IgD-negative memory B cell (primary cell): ENCODE measurements around the gene RGS17. TPM values are rescaled to one million over a fixed set of nuclear protein-coding genes. Genes with fewer than 3 reads are reported as not detected.
A peak's percentile ranks its signal among the peaks of the same experiment; 100 is the strongest.

Experiments used
- H3K27ac Mint-ChIP-seq, 3 donors: one replicate each; pipeline ENCODE4 v1.8.0; 2020 to 2022; ENCODE audit warnings: mild to moderate bottlenecking in 3 of 3, mixed read lengths in 3 of 3, moderate library complexity in 1 of 3
- H3K27me3 Mint-ChIP-seq: one replicate; pipeline ENCODE4 v1.8.0; 2021; ENCODE audit warnings: mixed read lengths
- H3K36me3 Mint-ChIP-seq: one replicate; pipeline ENCODE4 v1.8.0; 2020; ENCODE audit warnings: mild to moderate bottlenecking, mixed read lengths
- H3K4me1 Mint-ChIP-seq, 3 donors: one replicate each; pipeline ENCODE4 v1.8.0; 2020 to 2022; ENCODE audit warnings: mixed read lengths in 3 of 3, mild to moderate bottlenecking in 1 of 3
- H3K4me3 Mint-ChIP-seq, 4 donors: one replicate each; pipeline ENCODE4 v1.8.0; 2020 to 2022; ENCODE audit warnings: mild to moderate bottlenecking in 4 of 4, mixed read lengths in 4 of 4, moderate library complexity in 3 of 4
- H3K9me3 Mint-ChIP-seq, 3 donors: one replicate each; pipeline ENCODE4 v1.8.0; 2020 to 2021; ENCODE audit warnings: mixed read lengths in 3 of 3, mild to moderate bottlenecking in 1 of 3
- polyA plus RNA-seq: library from polyadenylated mRNA; unstranded; fragments of 300-500 nt; fragmentation: Illumina TruSeq; gene quantifications from one replicate; pipeline ENCODE4 v1.2.3, GENCODE V29; 2021

RGS17 gene
- polyA plus RNA-seq, 1 donor from 2014 or later = 0.05 TPM

DNA sequence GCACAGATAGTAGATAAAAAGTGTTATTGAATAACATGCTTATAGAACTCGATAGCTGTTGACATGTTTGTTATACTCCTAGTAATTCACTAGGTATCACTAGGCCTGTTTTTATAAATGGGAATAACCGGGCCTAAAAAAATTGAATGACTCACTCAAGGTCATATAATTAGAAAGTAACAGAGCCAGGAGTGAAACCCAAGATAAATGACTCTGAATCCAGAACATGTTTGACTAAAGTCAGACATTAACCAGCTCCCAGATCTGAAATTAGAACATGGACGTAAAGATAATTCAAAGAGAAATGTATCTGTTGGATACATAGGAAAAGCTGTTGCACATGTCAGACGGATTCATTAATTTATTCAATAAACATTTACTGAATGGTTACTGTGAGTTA lies 26.9 kb downstream of the RGS17 start:
- peaks cover 0 to 5% (median 0%) of the 10 kb centered on the region in 3 donors for H3K9me3 Mint-ChIP-seq
- no peak overlapping the region for H3K4me3 Mint-ChIP-seq
- H3K27ac Mint-ChIP-seq = no peak overlapping the region
- peaks cover 2% of the 10 kb centered on the region for H3K27me3 Mint-ChIP-seq
- H3K4me1 Mint-ChIP-seq = peaks cover 0 to 5% (median 1%) of the 10 kb centered on the region in 3 donors
- H3K36me3 Mint-ChIP-seq = no peaks in the 10 kb centered on the region

- Mint-ChIP-seq H3K36me3 (no peaks in the 10 kb centered on the region), H3K4me3 (no peak overlapping the region), H3K27ac (no peak overlapping the region), H3K4me1 (peaks cover 0 to 7% (median 1%) of the 10 kb centered on the region in 3 donors), H3K27me3 (peaks cover 4% of the 10 kb centered on the region), H3K9me3 (peaks cover 0 to 5% (median 0%) of the 10 kb centered on the region in 3 donors)
These were observed 27.8 kb downstream of the RGS17 start for GRCh38 chr6:153103319-153103655.

DNA sequence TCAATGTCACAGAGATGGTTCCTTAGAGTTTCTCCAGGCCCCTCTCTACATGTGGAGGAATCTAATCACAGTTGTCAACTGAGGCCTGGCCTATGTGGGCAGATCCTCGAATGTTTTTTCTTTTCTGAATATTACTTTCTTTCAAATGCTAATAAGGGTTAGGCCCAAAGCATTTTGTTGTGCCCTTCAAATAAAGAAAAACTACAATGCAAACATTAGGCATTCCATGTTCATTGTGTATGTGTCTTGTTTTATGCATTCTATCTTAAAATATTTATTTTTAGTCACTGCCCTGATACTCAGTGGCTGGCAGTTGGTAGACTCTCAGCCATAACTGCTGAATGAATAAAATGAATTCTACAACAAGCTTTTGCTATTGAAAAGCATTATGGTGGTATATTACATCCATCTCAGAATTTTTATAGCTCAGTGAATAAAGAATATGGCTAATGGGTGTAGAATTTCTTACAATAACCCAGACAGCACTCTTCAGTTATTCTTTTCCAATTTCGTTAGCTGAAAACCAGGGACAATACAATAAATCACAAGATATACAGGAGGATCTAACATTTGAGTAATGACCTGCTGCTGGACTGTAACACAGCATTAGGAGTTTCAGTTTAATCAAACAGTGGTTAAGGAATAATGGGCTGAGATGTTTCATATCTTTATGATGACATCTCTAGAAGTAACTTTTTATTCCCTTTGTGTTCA lies 28.3 kb downstream of the RGS17 start:
- Mint-ChIP-seq H3K27me3 (peaks cover 4% of the 10 kb centered on the region), H3K27ac (no peak overlapping the region), H3K4me1 (peaks cover 0 to 7% (median 1%) of the 10 kb centered on the region in 3 donors), H3K36me3 (no peaks in the 10 kb centered on the region), H3K9me3 (peaks cover 0 to 7% (median 0%) of the 10 kb centered on the region in 3 donors), H3K4me3 (no peak overlapping the region)

DNA sequence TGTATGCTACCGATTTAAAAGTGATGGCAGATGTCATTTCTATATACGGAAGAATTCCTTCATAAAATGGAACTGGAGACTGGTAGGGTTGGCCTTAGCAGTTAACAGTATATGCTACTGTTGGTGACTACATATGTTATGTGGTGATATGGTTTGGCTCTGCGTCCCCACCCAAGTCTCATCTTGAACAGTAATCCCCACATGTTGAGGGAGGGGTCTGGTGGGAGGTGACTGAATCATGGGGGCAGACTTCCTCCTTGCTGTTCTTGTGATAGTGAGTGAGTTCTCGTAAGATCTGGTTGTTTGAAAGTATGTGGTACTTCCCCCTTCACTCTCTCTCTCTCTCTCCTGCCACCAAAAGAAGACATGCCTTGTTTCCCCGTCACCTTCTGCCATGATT lies 29.6 kb downstream of the RGS17 start:
- Mint-ChIP-seq H3K9me3 (peaks cover 0 to 7% (median 0%) of the 10 kb centered on the region in 3 donors), H3K27me3 (peaks cover 4% of the 10 kb centered on the region), H3K4me3 (no peak overlapping the region), H3K4me1 (peaks cover 0 to 7% (median 1%) of the 10 kb centered on the region in 3 donors), H3K36me3 (no peaks in the 10 kb centered on the region), H3K27ac (no peak overlapping the region)

DNA sequence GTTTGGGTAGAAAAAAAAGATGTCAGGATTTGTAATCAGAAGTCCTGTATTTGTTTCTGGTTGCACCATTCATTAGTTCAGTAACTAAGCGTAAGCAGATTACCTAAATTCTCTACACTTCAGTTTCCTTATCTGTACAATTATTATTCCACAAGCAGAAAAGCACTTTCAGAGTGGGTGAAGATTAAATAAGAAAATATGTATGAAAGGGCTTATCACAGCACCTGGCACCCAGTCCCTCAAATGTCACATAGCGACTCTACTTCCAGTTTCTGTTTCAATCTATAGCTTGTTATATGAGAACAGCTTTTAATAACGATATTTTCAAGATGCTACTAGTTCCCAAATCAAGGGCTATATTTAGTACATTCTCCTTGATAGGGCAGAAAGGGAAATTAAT lies 31.4 kb downstream of the RGS17 start:
- Mint-ChIP-seq H3K9me3 (peaks cover 0 to 3% (median 0%) of the 10 kb centered on the region in 3 donors), H3K4me1 (peaks cover 0 to 7% (median 0%) of the 10 kb centered on the region in 3 donors), H3K4me3 (peak overlapping the region in 1 of 4 donors; percentile 67), H3K27ac (no peak overlapping the region), H3K36me3 (no peaks in the 10 kb centered on the region), H3K27me3 (peaks cover 4% of the 10 kb centered on the region)

DNA sequence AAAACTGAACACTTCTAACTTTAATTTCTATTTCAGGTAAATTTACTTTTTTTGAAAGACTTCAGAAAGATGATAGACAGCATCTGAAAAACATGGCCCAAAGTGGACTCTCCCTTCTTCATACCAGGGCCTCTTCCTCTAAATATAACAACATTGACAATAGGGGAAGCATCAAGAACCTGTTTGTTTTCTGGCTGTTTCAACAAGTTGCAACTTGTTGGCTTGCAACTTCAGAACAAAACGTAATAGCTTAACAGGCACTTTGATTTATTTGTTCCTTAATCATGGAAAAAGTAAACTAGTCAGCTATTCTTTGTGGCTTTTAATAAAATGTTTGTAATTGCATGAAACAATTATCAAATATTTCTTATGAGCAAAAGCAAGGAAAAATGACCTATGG lies 34.3 kb downstream of the RGS17 start:
- Mint-ChIP-seq H3K9me3 (peaks cover 0 to 3% (median 0%) of the 10 kb centered on the region in 3 donors), H3K4me3 (no peak overlapping the region), H3K36me3 (no peaks in the 10 kb centered on the region), H3K27ac (no peak overlapping the region), H3K27me3 (peaks cover 4% of the 10 kb centered on the region), H3K4me1 (peaks cover 0 to 7% (median 3%) of the 10 kb centered on the region in 3 donors)

- Mint-ChIP-seq H3K9me3 (peaks cover 0 to 2% (median 0%) of the 10 kb centered on the region in 3 donors), H3K27me3 (peaks cover 4% of the 10 kb centered on the region), H3K4me3 (no peak overlapping the region), H3K4me1 (peaks cover 0 to 7% (median 3%) of the 10 kb centered on the region in 3 donors), H3K27ac (no peak overlapping the region), H3K36me3 (no peaks in the 10 kb centered on the region)
These were observed 35.1 kb downstream of the RGS17 start for GRCh38 chr6:153096031-153096430.

- Mint-ChIP-seq H3K4me3 (no peak overlapping the region), H3K27me3 (peaks cover 2% of the 10 kb centered on the region), H3K27ac (no peak overlapping the region), H3K9me3 (peaks cover 0 to 2% (median 0%) of the 10 kb centered on the region in 3 donors), H3K4me1 (peaks cover 0 to 3% (median 0%) of the 10 kb centered on the region in 3 donors), H3K36me3 (no peaks in the 10 kb centered on the region)
These were observed 38.7 kb downstream of the RGS17 start for GRCh38 chr6:153092082-153093013.

GRCh38 chr6:153090241-153090930 lies 40.7 kb downstream of the RGS17 start:
- H3K36me3 Mint-ChIP-seq = no peaks in the 10 kb centered on the region
- H3K4me3 Mint-ChIP-seq = no peak overlapping the region
- peaks cover 2% of the 10 kb centered on the region for H3K27me3 Mint-ChIP-seq
- H3K27ac Mint-ChIP-seq = no peak overlapping the region
- peaks cover 0 to 2% (median 0%) of the 10 kb centered on the region in 3 donors for H3K9me3 Mint-ChIP-seq
- H3K4me1 Mint-ChIP-seq = peaks cover 0 to 3% (median 0%) of the 10 kb centered on the region in 3 donors

DNA sequence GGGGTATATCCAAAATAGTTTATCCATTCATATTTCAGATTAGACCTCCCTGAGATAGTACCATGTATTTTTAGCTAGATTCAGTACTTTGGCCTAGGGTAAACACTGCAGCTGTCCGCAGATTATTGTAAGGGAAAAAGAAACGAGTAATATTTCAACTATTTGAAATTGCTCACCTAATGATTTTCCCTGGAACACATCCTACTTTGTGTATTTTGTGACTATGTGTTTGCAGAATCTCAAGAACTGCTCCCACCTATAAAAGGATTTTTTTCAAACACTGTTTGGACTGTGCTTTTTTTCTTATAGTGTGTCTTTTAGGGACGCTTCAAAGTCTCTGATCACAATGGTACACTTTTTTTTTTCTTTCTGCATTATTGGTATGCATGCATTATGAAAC lies 42.3 kb downstream of the RGS17 start:
- Mint-ChIP-seq H3K4me1 (peaks cover 0 to 3% (median 0%) of the 10 kb centered on the region in 3 donors), H3K27me3 (peaks cover 2% of the 10 kb centered on the region), H3K4me3 (no peak overlapping the region), H3K9me3 (peaks cover 0 to 2% (median 0%) of the 10 kb centered on the region in 3 donors), H3K36me3 (no peaks in the 10 kb centered on the region), H3K27ac (no peak overlapping the region)

GRCh38 chr6:153087436-153087835 lies 43.6 kb downstream of the RGS17 start:
- H3K36me3 Mint-ChIP-seq = no peaks in the 10 kb centered on the region
- H3K27ac Mint-ChIP-seq = no peak overlapping the region
- H3K4me3 Mint-ChIP-seq = no peak overlapping the region
- no peaks in the 10 kb centered on the region for H3K4me1 Mint-ChIP-seq
- peaks cover 0 to 2% (median 0%) of the 10 kb centered on the region in 3 donors for H3K9me3 Mint-ChIP-seq
- H3K27me3 Mint-ChIP-seq = peaks cover 4% of the 10 kb centered on the region

- Mint-ChIP-seq H3K36me3 (no peaks in the 10 kb centered on the region), H3K4me1 (no peaks in the 10 kb centered on the region), H3K27me3 (peaks cover 4% of the 10 kb centered on the region), H3K9me3 (peaks cover 0 to 2% (median 0%) of the 10 kb centered on the region in 3 donors), H3K4me3 (no peak overlapping the region), H3K27ac (no peak overlapping the region)
These were observed 44.7 kb downstream of the RGS17 start for GRCh38 chr6:153086225-153086990.

- H3K9me3 Mint-ChIP-seq = peaks cover 0 to 2% (median 0%) of the 10 kb centered on the region in 3 donors
- peaks cover 4% of the 10 kb centered on the region for H3K27me3 Mint-ChIP-seq
- no peak overlapping the region for H3K4me3 Mint-ChIP-seq
- no peaks in the 10 kb centered on the region for H3K4me1 Mint-ChIP-seq
- no peaks in the 10 kb centered on the region for H3K36me3 Mint-ChIP-seq
- H3K27ac Mint-ChIP-seq = no peak overlapping the region
These were observed 45.8 kb downstream of the RGS17 start for GRCh38 chr6:153085239-153085638.

- Mint-ChIP-seq H3K4me3 (no peak overlapping the region), H3K27ac (no peak overlapping the region), H3K36me3 (no peaks in the 10 kb centered on the region), H3K9me3 (peaks cover 0 to 2% (median 0%) of the 10 kb centered on the region in 3 donors), H3K4me1 (no peaks in the 10 kb centered on the region), H3K27me3 (peaks cover 2% of the 10 kb centered on the region)
These were observed 46.7 kb downstream of the RGS17 start for GRCh38 chr6:153084393-153084792.
